ENCODE results near the gene SUN5. TPM values are rescaled to one million over a fixed set of nuclear protein-coding genes. Genes with fewer than 3 reads are reported as not detected.

The SUN5 gene
- total RNA-seq, 1 experiment from 2014 or later, result not detected

DNA sequence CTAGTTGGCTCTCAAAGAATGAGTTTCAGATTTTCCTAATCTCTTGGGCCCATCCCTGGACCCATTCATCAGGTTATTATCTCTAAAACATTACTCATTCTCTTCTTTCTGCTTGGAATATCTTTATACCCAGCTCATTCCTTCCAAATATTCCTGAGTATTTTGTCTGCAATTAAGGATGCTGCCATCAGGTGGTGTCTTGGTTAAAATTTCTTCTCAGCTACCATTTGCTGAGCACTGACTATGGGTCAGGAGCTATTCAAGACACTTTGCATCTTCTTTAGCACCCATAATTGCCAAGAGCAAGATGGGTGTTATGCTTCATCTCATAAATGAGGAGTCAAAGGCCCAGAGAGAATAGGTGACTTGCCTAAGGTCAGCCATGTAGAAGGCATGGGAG, 8.4 kb downstream of the SUN5 start:
- DNase-seq (ENCODE audit: low read depth), result no peak

DNA sequence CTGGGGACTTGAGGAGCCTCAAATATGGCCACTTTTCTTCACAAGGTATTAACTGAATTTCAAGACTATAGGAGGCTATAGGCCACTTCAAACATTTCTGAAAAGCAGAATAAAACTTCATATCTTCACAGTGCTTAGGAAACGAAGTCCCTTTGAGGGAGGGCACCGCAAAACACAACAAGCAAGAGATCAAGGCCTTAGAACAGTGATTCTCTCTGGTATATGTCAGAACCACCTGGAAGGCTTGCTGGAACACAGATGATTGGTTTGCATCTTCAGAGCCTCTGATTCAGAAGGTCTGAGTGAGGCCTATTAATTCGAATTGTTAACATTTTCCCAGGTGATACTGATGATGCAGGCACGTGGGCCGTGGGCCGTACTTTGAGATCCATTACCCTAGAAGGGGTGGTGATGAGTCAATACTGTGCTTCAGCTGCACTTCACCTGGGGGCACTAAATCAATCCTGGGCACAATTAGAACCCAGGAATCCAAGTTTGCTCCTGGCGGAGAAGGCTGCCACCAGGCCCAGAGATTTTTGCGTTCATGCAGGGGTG, 10.7 kb downstream of the SUN5 start:
- no peak for DNase-seq (ENCODE audit: low read depth)

DNA sequence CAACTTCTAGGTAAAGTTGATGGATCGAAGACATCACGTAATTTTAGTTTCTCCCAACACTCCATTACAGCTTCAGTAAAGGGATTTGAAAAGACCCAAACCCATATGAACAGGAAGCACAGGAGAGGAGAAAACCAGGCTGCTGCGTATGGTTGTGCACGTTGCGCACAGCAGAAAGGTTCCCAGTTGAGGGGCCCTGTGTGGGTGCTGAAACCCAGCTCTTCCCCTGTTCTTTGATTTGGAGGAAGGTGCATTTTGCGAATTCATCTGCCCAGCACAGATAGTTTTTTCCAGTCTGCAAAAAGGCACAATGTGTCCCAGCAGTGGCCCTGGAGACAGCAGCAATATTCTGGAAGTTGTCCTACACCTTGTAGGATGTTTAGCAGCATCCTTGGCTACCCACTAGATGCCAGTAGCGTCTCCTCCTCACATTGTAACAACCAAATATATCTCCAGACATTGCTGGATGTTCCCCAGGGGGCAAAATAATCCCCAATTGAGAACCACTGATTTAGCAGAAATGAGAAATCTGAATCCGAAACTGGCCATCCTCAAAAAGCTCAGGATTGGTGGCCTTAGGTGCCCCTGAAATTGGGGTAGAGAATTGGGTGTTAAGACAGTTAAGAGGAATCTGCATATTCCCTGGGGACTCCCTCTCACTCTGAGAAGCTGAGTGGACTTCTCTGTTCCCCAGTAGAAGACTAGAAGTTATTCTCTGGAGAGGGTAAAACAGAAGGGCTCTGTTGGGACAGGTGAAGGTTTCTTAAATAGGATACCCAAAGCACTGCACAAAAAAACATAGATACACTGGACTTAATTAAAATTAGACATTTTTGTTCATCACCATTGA, 12.2 kb downstream of the SUN5 start:
- no peak for DNase-seq (ENCODE audit: low read depth)

DNA sequence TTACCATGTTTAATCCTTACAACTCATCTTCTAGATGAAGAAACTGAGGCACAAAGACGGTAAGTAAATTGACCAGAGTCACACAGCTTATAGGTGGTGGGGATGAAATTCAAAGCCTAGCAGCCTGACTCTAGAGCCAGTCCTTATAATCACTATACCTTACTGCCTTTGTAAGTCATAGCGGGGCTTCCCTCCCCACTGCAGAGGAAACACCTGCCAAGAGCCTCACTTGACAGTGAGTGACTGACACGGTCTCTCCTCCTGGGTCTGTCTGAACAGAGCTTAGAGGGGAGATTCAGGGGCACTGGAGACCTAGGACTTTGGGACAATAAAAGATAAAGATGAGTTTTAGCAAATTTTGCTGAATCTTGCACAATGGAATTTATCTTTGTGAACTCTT, 12.8 kb downstream of the SUN5 start:
- no peak for DNase-seq (ENCODE audit: low read depth)

DNA sequence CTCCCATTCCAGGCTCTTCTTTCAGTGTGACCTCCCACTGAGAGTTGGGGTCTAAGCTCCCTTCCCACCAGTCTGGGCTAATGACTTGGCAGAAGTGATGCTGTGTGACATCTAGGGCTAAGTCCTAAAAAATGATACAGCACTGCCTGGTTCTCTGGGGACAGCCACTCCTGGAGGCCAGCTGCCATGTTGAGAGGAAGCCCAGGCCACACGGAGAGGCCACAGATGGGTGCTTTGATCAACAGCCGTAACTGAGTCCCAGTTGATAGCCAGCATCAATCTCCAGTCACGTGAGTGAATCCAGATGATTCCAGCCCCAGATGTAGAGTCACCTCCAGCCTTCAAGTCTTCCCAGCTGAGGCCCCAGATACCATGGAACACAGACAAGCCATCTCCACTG, 13.8 kb downstream of the SUN5 start:
- DNase-seq (ENCODE audit: low read depth), result no peak

DNA sequence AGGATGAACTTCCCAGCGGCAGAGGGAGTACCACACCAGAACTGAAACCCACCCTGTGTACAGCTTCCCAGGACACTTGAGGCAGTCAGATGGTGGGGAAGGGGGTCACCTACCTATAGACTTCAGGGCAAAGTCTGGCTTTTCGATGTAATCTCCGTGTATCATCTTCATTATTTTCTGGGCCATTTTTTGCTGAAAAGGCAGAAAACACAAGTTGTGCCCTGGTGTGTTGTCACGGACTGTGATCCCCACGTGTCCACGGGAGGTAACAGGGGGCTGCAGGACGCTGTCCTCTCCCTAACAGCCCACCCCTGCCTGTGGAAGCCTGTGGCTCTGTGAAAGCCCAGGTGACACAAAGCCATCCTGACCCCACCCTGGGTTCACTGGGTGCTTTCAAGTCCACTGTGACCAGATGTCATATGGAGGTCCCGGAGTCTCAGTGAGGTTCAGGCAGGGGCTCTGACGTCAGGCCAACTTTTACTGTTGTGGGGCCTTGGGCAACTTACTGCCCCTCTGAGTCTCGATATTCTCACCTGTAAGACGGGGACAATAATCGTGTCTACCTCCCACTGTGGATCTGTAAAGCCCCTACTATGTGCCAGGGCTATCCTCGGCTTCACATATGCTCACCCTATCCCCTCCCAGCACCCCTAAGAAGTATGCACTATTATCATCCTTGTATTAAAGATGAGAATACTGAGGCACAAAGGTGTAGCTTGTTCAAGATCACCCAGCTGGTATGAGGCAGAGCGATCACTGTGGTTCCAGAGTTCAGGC, 14.5 kb downstream of the SUN5 start:
- DNase-seq (ENCODE audit: low read depth), result no peak

DNA sequence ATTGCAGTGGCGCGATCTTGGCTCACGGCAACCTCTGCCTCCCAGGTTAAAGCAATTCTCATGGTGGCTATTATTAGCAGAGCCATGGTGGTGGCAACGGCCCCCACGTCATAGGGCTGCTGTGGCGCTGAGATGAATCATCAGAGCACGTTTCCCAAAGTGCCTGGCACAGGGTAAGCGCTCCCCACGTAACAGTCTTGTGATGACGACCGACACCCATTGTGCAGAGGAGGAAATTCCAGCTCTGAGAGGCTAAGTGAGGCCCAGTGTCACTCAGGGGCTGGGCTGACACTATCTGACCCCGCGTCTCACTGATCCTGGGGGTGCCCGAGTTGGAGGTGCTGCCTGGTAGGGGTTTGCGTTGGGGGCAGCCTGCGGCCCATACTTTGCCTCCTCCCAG, 16.2 kb downstream of the SUN5 start:
- DNase-seq (ENCODE audit: low read depth), result no peak

DNA sequence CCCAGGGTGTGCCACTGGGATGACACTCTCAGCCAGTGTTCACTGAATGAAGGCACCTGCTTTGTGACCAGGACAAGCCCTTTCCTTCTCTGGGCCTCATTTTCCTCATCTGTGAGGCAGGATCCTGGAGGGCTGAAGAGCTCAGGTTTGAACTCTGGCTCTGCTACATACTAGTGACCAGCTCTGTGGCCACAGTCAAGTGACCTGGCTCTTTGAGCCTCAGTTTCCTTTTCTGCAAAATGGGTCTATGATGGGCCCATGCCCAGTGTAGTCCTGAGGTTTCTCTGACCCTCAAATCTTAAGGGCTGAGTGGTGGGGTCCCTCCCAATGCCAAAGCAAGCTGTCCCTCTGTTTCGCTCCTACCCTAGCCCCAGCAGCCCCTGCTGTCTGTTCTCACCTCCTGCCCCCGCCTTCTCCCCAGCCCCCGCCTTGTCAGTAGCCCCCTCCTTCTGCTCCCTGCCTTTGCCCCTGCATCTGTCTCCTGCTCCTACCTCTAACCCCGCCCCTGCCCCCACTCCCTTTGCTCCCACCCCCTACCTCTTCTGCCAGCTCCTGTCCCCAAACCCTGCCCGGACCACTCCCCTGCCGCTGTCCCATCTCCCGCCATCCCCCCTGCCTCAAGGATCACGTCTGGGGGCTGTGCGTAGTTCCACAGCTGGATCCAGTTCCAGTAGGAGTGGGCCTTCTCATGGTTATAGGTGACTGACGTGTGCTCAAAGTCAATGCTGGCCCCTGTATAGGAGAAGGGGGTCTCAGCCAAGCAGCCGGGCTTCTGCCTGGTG, 17.0 kb downstream of the SUN5 start:
- no peak for DNase-seq (ENCODE audit: low read depth)

DNA sequence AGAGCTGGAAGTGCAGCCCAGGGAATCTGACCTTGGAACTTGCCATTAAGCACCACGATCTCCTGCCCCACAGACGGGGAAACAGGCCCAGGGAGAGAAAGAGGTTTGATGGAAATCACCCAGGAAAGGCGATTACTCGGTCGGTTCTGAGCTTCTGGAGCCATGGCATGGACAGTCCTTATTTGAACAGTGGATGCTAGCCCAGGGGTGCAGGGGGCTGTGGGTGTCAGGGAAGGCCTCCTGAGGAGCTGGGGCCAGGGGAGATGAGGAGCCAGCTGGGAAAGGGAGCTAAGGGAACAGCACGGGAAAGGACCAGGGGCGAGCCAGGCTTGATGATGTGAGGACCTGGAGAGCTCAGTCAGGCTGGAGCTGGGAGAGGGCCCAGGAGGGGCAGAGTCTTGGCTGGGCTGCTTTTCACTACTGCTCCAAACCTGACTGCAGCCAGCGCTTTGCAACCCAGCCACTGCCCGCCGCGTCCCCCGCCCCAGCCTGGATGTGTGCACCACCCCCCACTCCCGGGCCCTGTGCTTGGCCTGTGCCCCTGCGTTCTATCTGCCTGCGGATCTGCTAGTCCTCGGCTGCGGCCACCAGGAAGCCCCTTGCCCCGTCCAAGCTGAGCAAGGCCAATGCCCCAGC, 17.8 kb downstream of the SUN5 start:
- no peak for DNase-seq (ENCODE audit: low read depth)

DNA sequence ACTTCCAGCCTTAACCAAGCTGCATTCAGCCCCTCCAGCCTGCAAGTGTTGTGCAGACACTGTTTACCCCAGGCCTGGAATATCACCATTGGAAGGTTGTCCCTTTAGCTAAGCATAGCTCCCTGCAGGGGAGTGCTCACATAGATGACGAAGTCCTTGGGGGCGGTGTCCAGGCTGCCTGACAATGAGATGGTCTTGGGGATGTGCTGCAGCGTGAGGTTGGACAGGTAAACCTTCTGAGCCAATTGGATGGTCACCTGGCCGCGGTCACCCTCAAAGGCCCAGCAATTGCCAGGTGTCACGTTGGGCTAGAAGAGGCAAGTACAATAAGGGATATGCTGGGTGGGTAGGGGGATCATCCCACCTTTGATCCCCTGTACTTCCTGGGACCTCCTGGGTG, 18.6 kb downstream of the SUN5 start:
- DNase-seq (ENCODE audit: low read depth), result no peak

DNA sequence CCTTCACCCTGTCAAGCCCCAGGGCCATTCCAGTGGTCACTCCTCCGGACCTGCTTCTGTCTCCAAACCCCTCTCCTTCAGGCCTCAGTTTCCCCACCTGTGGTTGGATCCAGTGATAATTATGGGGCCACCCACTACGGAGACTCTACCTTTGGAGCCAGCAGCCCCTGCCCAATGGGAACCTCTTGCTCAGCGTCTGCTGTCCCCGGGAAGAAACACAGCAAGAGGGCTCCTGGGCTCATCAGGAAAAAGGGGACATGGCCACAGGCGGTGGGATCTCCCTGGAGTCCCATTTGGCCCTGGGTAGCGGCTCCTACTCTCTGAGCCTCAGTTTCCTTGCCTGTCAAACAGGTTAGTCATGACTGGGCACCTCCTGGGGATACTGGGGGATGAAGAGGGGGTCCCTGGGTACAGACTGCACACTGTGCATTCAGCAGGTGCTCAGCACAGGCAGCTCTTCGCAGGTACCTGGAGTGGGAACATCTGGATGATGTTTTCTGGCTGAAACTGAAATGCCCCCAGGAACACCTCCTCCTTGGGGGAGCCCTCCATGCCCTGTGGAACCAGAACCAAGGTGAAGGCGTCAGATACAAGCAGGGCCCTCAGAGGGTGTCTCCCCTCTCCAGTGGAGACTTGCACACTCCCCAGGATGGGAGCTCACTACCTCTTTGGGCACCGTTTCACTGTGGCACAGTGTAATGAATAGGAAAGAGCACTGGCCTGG, 19.4 kb downstream of the SUN5 start:
- DNase-seq (ENCODE audit: low read depth), result no peak

DNA sequence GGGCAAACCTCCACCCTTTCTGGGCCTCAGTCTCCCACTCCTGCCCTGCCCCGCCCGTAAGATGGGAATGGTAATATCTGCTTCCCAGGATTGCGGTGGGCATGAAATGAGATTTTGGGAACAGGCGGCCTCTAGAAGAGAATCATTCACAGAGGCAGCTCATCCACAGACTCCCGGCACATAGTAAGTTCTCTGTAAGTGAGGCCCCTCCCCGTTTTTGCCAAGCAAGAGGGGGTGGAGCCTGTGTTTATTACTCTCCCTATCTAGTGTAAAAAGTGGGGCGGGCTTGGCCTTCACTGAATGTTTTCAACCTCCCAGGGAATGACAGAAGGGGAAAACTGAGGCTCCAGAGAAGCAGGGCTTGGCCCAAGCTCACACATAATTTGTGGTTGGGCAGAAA, 20.0 kb downstream of the SUN5 start:
- DNase-seq (ENCODE audit: low read depth), result no peak

DNA sequence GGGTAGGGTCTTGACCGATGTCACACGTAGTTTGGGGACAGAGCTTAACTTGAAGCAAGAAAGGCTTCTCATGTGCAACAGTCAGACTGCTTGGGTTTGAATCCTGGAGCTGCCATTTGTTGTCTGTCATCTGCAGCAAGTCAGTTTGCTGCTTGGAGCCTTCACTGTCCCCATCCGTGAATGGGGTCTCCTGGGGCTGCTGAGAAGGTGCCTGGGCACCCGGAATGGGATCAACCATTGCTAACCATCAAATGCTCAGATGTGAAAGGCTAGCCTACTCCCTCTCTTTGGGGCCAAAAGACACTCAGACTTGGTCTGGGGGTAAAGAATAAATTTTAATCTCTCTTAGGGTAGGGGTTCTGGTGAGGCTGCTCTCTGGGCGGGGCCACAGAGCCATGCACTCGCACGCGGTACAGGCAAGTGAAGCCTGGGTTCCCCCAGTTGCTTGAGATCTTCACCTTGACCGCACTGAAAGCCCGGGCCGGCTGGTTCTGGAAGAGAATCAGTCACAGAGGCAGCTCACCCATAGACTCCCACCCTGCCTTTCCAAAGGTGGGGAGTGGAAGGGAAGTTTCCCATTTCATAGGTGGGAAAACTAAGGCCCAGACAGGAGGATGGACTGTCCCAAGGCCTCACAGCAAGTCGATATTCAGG, 20.6 kb downstream of the SUN5 start:
- no peak for DNase-seq (ENCODE audit: low read depth)

DNA sequence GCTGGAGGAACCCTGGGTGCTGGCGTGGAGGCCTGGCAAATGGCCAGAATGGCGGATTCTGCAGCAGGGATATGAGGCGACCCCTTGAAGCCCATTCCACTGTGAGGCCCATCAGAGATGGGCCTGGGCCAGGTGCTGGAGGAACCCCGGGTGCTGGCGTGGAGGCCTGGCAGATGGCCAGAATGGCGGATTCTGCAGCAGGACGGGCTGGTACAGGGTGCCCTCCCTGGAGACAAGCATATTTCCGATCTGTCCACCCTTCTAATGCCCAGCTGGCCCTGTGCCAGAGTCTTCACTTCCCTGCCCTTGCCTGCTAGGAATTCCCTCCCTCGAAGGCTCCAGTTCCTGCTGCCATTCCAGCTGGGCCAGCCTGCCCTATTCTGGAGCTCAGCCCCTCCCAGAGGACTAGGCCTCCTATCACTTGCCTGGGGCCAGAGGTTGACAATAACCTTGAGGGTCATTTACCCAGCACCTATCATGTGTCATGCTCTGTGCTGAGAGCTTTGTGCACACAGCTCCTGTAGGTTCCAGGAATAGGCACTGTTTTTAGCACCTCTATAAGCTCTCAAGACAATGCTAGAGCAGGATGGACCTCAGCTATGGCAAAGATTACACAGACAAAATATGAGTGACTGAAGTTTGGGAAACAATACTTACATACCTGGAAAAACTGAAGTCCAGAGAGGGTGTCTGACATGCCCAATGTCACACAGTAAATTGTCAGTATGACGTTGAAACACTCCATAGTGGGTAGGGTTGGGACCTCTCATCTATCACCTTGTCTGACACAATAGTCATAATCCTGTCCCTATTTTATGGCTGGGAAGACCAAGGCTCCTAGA, 21.4 kb downstream of the SUN5 start:
- DNase-seq (ENCODE audit: low read depth), result peak; percentile 22

DNA sequence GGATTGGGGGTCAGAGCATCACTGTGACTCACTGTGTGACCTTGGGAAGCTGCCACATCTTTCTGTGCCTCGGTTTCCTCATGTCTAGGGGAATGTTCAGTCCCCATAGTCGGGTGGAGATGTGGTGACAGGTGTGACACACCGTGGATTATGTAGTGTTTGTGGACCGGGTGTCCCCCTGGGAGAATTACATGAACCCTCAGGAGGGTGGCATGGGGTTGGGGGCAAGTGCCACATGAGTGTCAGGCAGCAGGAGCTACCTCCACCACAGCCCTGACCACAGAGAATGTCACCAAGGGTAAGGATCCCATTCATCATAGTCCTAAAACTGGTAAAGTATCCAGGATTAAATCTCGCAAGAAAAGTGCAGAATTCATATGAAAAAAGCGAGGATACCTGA, 23.2 kb downstream of the SUN5 start:
- no peak for DNase-seq (ENCODE audit: low read depth)

DNA sequence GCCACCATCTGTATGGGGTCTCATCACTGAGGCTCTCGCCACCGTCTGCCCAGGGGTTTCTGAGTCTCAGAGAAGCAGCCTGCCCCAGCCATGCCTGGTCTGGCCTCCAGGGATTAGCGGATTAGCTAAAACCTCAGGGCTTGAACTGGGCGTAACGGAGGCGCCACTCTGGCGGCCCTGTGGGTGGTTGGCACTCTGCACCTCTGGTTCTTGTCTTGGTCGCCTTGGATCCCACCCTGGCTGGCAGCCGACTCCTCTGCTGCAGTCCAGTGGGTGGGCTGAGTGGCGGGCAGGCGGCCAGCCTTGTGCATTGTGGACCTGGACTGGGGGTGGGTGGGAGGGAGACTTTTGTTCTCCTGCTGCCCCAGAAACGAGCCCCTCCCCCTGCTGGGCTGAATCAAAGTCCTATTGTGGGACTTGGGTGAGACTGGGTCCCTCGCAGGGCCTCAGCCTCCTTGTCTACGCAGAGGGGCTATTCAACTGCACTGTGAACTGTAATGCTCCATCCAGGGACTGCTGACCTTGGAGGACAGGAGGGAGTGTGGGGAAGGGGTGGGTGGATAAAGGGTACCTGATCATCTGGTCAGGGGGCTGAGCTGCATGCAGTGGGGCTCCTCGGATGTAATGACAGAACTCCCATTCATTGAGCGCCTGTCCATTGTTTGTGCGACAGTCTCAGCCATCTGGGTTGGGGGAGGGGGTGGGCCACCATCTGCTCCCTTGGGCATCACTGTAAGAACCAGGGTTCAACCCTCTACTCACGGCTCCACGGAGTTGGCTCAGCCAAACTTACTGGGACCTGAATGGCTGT, 23.9 kb downstream of the SUN5 start:
- no peak for DNase-seq (ENCODE audit: low read depth)

DNA sequence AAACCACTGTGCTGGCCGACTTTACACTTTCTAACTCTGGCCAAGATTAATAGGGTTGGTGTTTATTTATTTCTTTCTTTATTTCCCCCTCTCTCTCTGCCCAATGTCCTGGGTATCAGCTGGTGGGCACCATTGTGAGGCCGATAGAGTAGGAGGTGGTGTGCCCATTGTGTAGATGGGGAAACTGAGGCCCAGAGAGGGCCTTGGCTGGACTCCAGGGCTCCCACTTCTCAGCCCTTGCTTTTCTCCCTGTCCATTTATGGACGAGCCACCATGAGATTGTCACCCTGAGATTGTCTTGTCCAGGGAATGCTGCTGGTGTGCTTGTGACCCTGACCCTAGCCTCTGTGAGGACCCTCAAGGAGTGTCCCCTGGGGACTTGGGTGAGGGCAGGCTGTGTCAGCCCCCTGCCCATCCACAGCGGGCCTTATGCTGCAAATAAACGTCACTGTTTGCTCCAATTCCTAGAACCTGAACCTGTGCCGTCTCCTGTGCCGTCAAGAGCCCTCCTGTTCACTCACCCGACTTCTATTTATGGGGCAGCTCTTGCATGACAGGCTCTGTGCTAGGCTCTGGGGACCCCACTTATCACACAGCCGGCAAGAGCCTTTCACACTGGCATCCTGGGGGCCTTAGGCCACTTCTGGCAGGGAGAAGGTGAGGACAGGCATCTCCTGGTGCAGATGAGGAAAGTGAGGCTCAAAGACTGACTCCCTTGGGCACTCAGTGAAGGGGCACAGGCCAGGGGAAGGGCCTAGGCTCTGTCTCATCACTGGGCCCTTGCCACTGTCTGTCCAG, 24.8 kb downstream of the SUN5 start:
- DNase-seq (ENCODE audit: low read depth), result no peak

DNA sequence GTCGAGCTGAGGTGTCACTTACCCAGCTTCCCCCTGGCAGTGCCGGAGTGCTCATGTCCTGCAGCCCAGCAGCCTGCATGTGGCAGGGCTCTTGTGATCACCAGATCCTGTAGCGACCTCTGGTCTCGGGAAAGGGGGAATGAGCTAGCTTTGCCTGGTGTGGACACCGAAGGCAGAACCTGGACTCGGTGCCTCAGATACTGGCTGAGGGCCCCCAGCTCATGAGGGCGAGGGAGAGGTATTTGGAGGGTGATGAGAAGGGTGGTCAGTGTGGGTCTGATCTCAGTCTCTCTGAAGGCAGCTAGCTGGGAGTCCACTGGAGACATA, 26.3 kb downstream of the SUN5 start:
- no peak for DNase-seq (ENCODE audit: low read depth)
